GM18508 (cell line): ENCODE results near the gene BOLA3.
"Not testable (repeated sequence)": the region's sequence is repeated elsewhere in the genome, so short reads cannot be mapped to it uniquely, and the experiment has no call there.

Experiments used
- ATAC-seq: cut with Tn5 transposase; IDR thresholded peaks from one replicate; pipeline ENCODE4 v1.9.1; 2021; ENCODE audit warnings: moderate number of reproducible peaks; ENCODE audit not compliant: insufficient read depth, unreplicated experiment

BOLA3 gene

DNA sequence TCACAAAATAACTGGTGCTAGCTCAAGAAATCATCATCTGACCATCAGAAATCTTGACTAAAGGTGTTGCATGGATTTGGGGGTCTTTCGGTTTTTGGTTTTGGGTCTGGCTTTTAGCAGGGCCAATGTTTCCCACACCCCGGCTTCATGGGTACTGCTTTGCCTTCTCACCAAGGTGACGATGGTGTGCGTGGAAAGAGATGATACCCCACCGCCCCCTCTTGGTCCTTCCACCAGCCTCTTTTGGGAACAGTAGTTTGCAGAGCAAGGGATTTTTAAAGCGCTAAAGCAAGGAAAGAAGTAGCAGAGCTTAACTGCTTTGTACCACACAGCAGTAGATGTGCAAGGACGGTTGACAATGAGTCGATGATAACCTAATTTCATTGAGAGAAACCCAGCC, 42.3 kb downstream of the BOLA3 start:
- no peak for ATAC-seq

- no peak for ATAC-seq
Measured at GRCh38 chr2:74104839-74105238, 42.9 kb downstream of the BOLA3 start.

- no peak for ATAC-seq
Measured at GRCh38 chr2:74103763-74104162, 43.9 kb downstream of the BOLA3 start.

GRCh38 chr2:74102516-74102915, 45.2 kb downstream of the BOLA3 start:
- ATAC-seq = no peak

GRCh38 chr2:74101574-74102300, 46.0 kb downstream of the BOLA3 start:
- no peak for ATAC-seq

DNA sequence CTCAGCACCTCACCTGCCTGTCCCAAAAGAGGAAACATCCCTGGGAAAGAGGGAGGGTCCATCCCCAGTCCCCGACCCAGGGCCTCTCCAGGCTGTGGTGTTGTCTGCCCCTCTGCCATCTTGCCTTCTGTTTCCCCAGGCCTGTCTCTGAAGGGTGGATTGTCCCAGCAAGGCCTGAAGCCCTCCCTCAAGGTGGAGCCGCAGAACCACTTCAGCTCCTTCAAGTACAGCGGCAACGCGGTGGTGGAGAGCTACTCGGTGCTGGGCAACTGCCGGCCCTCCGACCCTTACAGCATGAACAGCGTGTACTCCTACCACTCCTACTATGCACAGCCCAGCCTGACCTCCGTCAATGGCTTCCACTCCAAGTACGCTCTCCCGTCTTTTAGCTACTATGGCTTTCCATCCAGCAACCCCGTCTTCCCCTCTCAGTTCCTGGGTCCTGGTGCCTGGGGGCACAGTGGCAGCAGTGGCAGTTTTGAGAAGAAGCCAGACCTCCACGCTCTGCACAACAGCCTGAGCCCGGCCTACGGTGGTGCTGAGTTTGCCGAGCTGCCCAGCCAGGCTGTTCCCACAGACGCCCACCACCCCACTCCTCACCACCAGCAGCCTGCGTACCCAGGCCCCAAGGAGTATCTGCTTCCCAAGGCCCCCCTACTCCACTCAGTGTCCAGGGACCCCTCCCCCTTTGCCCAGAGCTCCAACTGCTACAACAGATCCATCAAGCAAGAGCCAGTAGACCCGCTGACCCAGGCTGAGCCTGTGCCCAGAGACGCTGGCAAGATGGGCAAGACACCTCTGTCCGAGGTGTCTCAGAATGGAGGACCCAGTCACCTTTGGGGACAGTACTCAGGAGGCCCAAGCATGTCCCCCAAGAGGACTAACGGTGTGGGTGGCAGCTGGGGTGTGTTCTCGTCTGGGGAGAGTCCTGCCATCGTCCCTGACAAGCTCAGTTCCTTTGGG, 47.2 kb downstream of the BOLA3 start:
- no peak for ATAC-seq

DNA sequence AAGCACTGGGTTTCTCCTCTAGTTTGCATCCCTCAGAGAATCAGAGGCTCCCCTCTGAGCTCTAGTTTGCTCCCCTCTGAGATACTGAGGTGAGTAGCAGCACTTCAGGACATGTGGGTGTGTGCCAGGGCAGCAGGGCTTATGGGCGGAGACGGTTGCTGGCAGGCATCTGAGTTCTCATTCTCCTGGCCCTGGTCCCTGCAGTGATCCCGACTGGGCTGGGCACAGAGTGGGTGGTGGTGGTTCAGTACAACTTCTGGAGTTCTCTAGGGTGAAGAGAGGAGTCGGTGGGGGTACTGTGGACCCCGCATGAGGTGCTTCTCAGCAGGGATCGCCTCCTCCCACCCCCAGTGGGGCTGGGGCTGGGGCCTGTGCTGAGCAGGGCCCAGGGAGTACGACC, 47.9 kb downstream of the BOLA3 start:
- no peak for ATAC-seq

DNA sequence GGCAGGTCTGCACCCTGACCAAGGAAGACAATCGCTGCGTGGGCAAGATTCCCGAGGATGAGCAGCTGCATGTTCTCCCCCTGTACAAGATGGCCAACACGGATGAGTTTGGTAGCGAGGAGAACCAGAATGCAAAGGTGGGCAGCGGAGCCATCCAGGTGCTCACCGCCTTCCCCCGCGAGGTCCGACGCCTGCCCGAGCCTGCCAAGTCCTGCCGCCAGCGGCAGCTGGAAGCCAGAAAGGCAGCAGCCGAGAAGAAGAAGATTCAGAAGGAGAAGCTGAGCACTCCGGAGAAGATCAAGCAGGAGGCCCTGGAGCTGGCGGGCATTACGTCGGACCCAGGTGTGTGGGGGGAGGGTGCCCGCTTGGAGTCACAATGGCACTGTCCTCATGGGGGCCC, 48.4 kb downstream of the BOLA3 start:
- no peak for ATAC-seq

- no peak for ATAC-seq
Measured at GRCh38 chr2:74097574-74097973, 50.1 kb downstream of the BOLA3 start.

- ATAC-seq = no peak
Measured at GRCh38 chr2:74096052-74096451, 51.7 kb downstream of the BOLA3 start.

- no peak for ATAC-seq
Measured at GRCh38 chr2:74095632-74096031, 52.1 kb downstream of the BOLA3 start.

DNA sequence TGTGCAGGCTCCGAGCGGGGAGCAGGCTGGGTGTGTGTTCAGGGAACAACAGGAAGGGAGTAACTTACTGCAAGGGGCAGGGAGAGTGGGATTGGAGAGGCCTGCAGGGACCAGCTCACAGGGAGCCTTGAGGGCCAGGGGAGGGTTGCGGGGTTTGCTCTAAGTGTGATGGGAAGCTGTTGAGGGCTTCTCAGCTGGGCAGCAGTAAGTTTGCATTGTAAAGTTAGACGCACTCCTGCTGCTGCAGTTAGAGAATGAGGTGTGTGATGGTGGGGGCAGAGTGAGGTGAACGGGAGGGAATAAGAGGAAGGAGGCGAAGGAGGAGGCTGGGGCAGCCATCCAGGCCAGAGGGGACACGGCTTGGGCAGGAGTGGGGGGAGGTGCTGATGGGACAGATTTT, 53.4 kb downstream of the BOLA3 start:
- ATAC-seq = no peak

- ATAC-seq = no peak
Measured at GRCh38 chr2:74093840-74094239, 53.9 kb downstream of the BOLA3 start.

- ATAC-seq = no peak
Measured at GRCh38 chr2:74093426-74093825, 54.3 kb downstream of the BOLA3 start.

DNA sequence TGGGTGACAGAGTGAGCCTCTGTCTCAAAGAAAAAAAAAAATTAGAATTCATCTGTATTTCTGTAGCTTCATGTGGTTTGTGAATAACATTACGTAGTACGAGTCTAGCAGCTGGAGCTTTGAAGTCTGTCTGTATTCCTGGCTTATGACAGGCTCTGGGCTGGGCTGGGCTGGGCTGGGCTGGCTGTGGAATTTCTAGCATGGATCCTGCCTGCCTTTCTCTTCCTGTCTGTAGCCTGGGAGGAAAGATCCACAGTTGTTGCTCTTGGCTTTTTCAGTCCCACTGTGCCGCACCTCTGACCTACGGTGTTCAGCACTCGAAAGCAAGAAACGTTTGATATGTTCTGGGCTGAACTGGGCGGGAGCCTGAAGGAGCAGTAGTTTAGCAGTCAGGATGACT, 55.4 kb downstream of the BOLA3 start:
- no peak for ATAC-seq

GRCh38 chr2:74091391-74091790, 56.3 kb downstream of the BOLA3 start:
- ATAC-seq = no peak

GRCh38 chr2:74089816-74090745, 57.6 kb downstream of the BOLA3 start:
- no peak for ATAC-seq

- not testable (repeated sequence) for ATAC-seq
Measured at GRCh38 chr2:74088676-74089075, 59.0 kb downstream of the BOLA3 start.

- ATAC-seq = no peak
Measured at GRCh38 chr2:74087696-74088095, 60.0 kb downstream of the BOLA3 start.

- ATAC-seq = no peak
Measured at GRCh38 chr2:74086021-74086420, 61.7 kb downstream of the BOLA3 start.
